K562 (cell line): ENCODE data around the gene CAV1. TPM values are rescaled to one million over a fixed set of nuclear protein-coding genes. Genes with fewer than 3 reads are reported as not detected.

Experiments
- CBX3 ChIP-seq, 2 experiments: IDR thresholded peaks; 1 replicate in 1 of 2; 2 replicates in 1 of 2; pipeline ENCODE4 v1.6.1; 2012; ENCODE audit warnings: inconsistent platforms in 2 of 2, low read length in 2 of 2, borderline replicate concordance in 1 of 2, control low read depth in 1 of 2
- FOXA3 ChIP-seq, 2 experiments: fragments of 450-650 bp in 1 of 2; sonication (generic) in 1 of 2; formaldehyde crosslinking; IDR thresholded peaks in 1 of 2; conservative IDR thresholded peaks in 1 of 2; 2 replicates each; pipeline versions ENCODE4 v1.4.0 to v1.8.0; 2020 to 2022; ENCODE audit warnings: mild to moderate bottlenecking in 2 of 2, missing genetic modification reagents in 1 of 2
- GABPB1 ChIP-seq: sonication (generic); formaldehyde crosslinking; IDR thresholded peaks from 2 replicates; pipeline ENCODE4 v1.8.0; 2022; ENCODE audit warnings: mild to moderate bottlenecking, missing genetic modification reagents
- NCOA2 ChIP-seq, 2 experiments: fragments of 450-650 bp; IDR thresholded peaks; 2 replicates each; pipeline ENCODE4 v1.6.1; 2018; ENCODE audit warnings: mild to moderate bottlenecking in 2 of 2, moderate library complexity in 1 of 2; ENCODE audit not compliant: partially characterized antibody in 2 of 2
- POLR3G ChIP-seq: IDR thresholded peaks from 2 replicates; pipeline ENCODE4 v1.6.1; 2011; ENCODE audit not compliant: insufficient read length, insufficient replicate concordance; ENCODE audit errors: extremely low read depth
- RHOXF2B ChIP-seq: fragments of 250-450 bp; sonication (Bioruptor Pico); conservative IDR thresholded peaks from 2 replicates; pipeline ENCODE4 v1.5.1; 2021
- TEAD2 ChIP-seq: fragments of 450-650 bp; IDR thresholded peaks from 2 replicates; pipeline ENCODE4 v1.6.1; 2016; ENCODE audit warnings: missing genetic modification characterization, control low read depth, missing compliant biosample characterization
- TRIM28 ChIP-seq: fragments of 450-650 bp; IDR thresholded peaks from 2 replicates; pipeline ENCODE4 v1.6.1; 2017
- ZNF444 ChIP-seq: fragments of 250-450 bp; sonication (Bioruptor Pico); IDR thresholded peaks from 2 replicates; pipeline ENCODE4 v1.4.0; 2020; ENCODE audit warnings: mild to moderate bottlenecking, moderate library complexity
- ZNF507 ChIP-seq: conservative IDR thresholded peaks from 2 replicates; pipeline ENCODE4 v1.6.1; 2017; ENCODE audit warnings: missing genetic modification characterization, missing compliant biosample characterization
- ZNF586 ChIP-seq: fragments of 450-650 bp; formaldehyde crosslinking; conservative IDR thresholded peaks from 2 replicates; pipeline ENCODE4 v1.4.0; 2020; ENCODE audit warnings: mild to moderate bottlenecking, moderate library complexity
- polyA plus RNA-seq, 8 experiments: library from polyadenylated mRNA; depleted of rRNA in 4 of 8; stranded (reverse) in 5 of 8; unstranded in 3 of 8; fragments of >200 nt; fragmentation: Nextera tagmentation in 2 of 8; fragmentation: Illumina TruSeq in 1 of 8; extraction: Ambion mirVana in 2 of 8; extraction: Trizol in 1 of 8; gene quantifications; 2 replicates each; pipeline versions ENCODE4 v1.2.1 to v1.2.3, GENCODE V29; 2011 to 2014; ENCODE audit warnings: inconsistent platforms in 1 of 8, missing spikeins in 1 of 8
- total RNA-seq, 7 experiments: library from RNA; depleted of rRNA in 6 of 7; stranded (reverse); fragments of >200 nt in 6 of 7; fragmentation: Illumina TruSeq in 2 of 7; extraction: Trizol in 2 of 7; gene quantifications; 2 replicates each; pipeline versions ENCODE4 v1.2.1 to v1.2.3, GENCODE V29; 2011 to 2021; ENCODE audit warnings: low replicate concordance in 1 of 7
- TF ChIP-seq, protein P1 (sequence below), 2 experiments: IDR thresholded peaks; 2 replicates each; pipeline ENCODE4 v1.6.1; 2011; ENCODE audit warnings: borderline replicate concordance in 1 of 2, control low read depth in 1 of 2, low read depth in 1 of 2, low read length in 1 of 2, mild to moderate bottlenecking in 1 of 2, mixed read lengths in 1 of 2, moderate library complexity in 1 of 2; ENCODE audit not compliant: insufficient read depth in 1 of 2, insufficient read length in 1 of 2, poor library complexity in 1 of 2, severe bottlenecking in 1 of 2; ENCODE audit errors: extremely low read depth in 1 of 2
- TF ChIP-seq, protein P2 (sequence below), 2 experiments: fragments of 450-650 bp in 1 of 2; IDR thresholded peaks; 2 replicates each; pipeline ENCODE4 v1.6.1; 2011 to 2017; ENCODE audit warnings: low read depth in 2 of 2, antibody characterized with exemption in 1 of 2, borderline replicate concordance in 1 of 2, low read length in 1 of 2, mild to moderate bottlenecking in 1 of 2, mixed read lengths in 1 of 2; ENCODE audit not compliant: control insufficient read depth in 1 of 2
- TF ChIP-seq, protein P3 (sequence below), 2 experiments: fragments of 450-650 bp in 1 of 2; sonication (generic) in 1 of 2; formaldehyde crosslinking in 1 of 2; IDR thresholded peaks; 2 replicates each; pipeline versions ENCODE4 v1.7.1 to v1.9.0; 2016 to 2022; ENCODE audit warnings: inconsistent platforms in 1 of 2, mild to moderate bottlenecking in 1 of 2, missing genetic modification reagents in 1 of 2

CAV1 gene
- total and polyA plus RNA-seq, 9 of the 15 experiments (the other 6 are each of a cell fraction or from before 2014, with no cell fraction given) = 0.08 to 1.5 (median 0.63) TPM

DNA sequence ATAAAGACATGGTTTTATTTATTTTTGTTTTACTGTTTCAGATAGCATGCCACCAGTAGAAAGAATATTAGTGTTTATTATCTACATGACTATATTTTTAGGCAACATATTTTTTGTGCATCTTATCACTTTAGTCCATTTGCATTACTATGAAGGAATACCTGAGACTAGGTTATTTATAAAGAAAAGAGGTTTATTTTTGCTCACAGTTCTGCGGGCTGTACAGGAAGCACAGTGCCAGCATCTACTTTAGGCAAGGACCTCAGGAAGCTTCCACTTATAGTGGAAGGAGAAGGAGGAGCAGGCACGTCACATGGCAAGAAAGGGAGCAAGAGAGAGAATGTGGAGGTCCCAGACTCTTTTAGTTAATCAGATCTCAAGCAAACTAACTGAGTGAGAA lies 19.6 kb upstream of the CAV1 start (continued):
- no peak for TF ChIP-seq RHOXF2B (CRISPR knock-in tag)
- no peak for TF ChIP-seq NCOA2 (IDR thresholded peaks at IDR 0.05; ENCODE audit: partially characterized antibody in 2 of 2)
- TF ChIP-seq FOXA3 (CRISPR knock-in tag; conservative IDR thresholded peaks at IDR 0.05 in 1 of 2, IDR thresholded peaks at IDR 0.05 in 1 of 2) = no peak
- TF ChIP-seq CBX3 (IDR thresholded peaks at IDR 0.05; ENCODE audit: borderline replicate concordance in 1 of 2, low read length in 2 of 2) = no peak
- TF ChIP-seq GABPB1 (CRISPR knock-in tag) = no peak
- no peak for TF ChIP-seq ZNF586 (CRISPR knock-in tag)
- no peak for TF ChIP-seq ZNF444
- TF ChIP-seq, protein P1, sequence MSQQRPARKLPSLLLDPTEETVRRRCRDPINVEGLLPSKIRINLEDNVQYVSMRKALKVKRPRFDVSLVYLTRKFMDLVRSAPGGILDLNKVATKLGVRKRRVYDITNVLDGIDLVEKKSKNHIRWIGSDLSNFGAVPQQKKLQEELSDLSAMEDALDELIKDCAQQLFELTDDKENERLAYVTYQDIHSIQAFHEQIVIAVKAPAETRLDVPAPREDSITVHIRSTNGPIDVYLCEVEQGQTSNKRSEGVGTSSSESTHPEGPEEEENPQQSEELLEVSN (IDR thresholded peaks at IDR 0.05; ENCODE audit: borderline replicate concordance in 1 of 2, extremely low read depth in 1 of 2, insufficient read depth in 1 of 2, insufficient read length in 1 of 2, low read depth in 1 of 2, low read length in 1 of 2, poor library complexity in 1 of 2, severe bottlenecking in 1 of 2) = no peak
- no peak for TF ChIP-seq ZNF507
- TF ChIP-seq POLR3G = no peak
- no peak for TF ChIP-seq TEAD2 (tag)
- 0 out of 2 replicates have a peak, but pooled peaks have one; percentile 25 for TF ChIP-seq TRIM28
- TF ChIP-seq, protein P2, sequence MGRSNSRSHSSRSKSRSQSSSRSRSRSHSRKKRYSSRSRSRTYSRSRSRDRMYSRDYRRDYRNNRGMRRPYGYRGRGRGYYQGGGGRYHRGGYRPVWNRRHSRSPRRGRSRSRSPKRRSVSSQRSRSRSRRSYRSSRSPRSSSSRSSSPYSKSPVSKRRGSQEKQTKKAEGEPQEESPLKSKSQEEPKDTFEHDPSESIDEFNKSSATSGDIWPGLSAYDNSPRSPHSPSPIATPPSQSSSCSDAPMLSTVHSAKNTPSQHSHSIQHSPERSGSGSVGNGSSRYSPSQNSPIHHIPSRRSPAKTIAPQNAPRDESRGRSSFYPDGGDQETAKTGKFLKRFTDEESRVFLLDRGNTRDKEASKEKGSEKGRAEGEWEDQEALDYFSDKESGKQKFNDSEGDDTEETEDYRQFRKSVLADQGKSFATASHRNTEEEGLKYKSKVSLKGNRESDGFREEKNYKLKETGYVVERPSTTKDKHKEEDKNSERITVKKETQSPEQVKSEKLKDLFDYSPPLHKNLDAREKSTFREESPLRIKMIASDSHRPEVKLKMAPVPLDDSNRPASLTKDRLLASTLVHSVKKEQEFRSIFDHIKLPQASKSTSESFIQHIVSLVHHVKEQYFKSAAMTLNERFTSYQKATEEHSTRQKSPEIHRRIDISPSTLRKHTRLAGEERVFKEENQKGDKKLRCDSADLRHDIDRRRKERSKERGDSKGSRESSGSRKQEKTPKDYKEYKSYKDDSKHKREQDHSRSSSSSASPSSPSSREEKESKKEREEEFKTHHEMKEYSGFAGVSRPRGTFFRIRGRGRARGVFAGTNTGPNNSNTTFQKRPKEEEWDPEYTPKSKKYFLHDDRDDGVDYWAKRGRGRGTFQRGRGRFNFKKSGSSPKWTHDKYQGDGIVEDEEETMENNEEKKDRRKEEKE (IDR thresholded peaks at IDR 0.05; ENCODE audit: borderline replicate concordance in 1 of 2, control insufficient read depth in 1 of 2, low read depth in 2 of 2, low read length in 1 of 2) = no peak
- TF ChIP-seq, protein P3, sequence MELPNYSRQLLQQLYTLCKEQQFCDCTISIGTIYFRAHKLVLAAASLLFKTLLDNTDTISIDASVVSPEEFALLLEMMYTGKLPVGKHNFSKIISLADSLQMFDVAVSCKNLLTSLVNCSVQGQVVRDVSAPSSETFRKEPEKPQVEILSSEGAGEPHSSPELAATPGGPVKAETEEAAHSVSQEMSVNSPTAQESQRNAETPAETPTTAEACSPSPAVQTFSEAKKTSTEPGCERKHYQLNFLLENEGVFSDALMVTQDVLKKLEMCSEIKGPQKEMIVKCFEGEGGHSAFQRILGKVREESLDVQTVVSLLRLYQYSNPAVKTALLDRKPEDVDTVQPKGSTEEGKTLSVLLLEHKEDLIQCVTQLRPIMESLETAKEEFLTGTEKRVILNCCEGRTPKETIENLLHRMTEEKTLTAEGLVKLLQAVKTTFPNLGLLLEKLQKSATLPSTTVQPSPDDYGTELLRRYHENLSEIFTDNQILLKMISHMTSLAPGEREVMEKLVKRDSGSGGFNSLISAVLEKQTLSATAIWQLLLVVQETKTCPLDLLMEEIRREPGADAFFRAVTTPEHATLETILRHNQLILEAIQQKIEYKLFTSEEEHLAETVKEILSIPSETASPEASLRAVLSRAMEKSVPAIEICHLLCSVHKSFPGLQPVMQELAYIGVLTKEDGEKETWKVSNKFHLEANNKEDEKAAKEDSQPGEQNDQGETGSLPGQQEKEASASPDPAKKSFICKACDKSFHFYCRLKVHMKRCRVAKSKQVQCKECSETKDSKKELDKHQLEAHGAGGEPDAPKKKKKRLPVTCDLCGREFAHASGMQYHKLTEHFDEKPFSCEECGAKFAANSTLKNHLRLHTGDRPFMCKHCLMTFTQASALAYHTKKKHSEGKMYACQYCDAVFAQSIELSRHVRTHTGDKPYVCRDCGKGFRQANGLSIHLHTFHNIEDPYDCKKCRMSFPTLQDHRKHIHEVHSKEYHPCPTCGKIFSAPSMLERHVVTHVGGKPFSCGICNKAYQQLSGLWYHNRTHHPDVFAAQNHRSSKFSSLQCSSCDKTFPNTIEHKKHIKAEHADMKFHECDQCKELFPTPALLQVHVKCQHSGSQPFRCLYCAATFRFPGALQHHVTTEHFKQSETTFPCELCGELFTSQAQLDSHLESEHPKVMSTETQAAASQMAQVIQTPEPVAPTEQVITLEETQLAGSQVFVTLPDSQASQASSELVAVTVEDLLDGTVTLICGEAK (IDR thresholded peaks at IDR 0.05) = no peak
- TF ChIP-seq, protein P3 (CRISPR knock-in tag; IDR thresholded peaks at IDR 0.05) = no peak
